ENCODE measurements around the gene ZNF76.

Gene ZNF76

DNA sequence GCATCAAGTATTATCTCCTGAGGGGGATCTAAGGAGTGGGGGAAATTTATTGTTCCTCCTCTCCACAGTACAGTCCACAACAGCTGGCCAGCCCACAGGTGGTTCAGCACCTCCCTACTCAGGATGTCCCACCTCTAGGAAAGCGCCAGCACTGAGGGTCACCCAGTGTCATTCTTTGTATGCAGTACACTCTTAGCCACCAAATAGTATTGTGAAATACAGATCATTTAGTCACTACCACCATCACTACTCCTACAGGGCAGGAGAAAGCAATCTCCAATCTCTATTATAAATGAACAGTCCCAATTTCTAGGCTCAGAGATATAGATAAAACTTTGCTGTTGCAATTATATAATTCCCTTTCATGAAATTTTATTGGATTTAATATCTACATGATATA lies 6.3 kb upstream of the ZNF76 start:
- H3K4me3 ChIP-seq (ENCODE audit: low read depth, low read length) = no peak overlapping the region
- TF ChIP-seq, protein P1, sequence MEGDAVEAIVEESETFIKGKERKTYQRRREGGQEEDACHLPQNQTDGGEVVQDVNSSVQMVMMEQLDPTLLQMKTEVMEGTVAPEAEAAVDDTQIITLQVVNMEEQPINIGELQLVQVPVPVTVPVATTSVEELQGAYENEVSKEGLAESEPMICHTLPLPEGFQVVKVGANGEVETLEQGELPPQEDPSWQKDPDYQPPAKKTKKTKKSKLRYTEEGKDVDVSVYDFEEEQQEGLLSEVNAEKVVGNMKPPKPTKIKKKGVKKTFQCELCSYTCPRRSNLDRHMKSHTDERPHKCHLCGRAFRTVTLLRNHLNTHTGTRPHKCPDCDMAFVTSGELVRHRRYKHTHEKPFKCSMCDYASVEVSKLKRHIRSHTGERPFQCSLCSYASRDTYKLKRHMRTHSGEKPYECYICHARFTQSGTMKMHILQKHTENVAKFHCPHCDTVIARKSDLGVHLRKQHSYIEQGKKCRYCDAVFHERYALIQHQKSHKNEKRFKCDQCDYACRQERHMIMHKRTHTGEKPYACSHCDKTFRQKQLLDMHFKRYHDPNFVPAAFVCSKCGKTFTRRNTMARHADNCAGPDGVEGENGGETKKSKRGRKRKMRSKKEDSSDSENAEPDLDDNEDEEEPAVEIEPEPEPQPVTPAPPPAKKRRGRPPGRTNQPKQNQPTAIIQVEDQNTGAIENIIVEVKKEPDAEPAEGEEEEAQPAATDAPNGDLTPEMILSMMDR (conservative IDR thresholded peaks at IDR 0.05; ENCODE audit: low read depth, low read length) = no peak

DNA sequence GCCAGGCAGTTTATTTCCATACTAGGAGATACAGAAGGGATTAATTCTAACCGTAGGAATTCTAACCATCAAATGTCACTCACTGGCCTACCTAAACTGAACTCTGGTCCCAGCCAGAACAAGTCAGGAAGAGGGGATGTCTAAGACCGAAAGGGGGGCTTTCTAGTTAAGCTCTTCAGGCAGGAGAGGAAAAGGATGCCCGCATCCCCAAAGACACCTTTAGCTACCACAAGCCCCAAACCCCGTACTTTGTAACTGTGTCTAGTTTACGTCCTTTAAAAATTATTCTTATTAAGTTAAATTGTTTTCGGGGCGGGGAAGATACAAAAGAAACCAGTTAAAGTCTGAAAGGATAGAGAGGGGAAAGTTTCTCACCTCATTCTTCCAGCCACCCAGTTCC lies 1.2 kb upstream of the ZNF76 start:
- TF ChIP-seq, protein P1 (conservative IDR thresholded peaks at IDR 0.05; ENCODE audit: low read depth, low read length) = no peak
- no peak for DNase-seq (ENCODE audit: low read depth)
- H3K4me3 ChIP-seq (ENCODE audit: low read depth, low read length) = peak overlapping the region; percentile 98

More for the DNA sequence above, 6.3 kb upstream of the ZNF76 start:
- no peak for DNase-seq (ENCODE audit: low read depth)

DNA sequence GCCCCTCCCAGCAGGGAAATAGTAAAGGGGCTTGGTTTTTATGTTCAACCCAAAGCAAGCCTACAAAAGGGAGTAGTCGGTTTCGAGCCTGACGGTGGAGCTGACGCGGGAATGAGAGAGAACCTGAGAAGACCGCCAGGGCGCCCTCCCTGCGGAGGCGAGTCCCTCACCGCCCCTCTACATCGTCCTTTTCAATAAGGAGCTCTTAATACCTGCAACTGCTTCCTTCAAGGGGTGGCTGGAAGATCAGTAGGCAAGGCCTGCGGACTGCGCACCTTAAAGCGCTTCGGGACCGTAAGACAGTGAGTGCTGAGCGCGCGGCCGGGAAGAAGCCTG lies 709 bp upstream of the ZNF76 start:
- TF ChIP-seq, protein P1 (conservative IDR thresholded peaks at IDR 0.05; ENCODE audit: low read depth, low read length) = peak; percentile 35
- DNase-seq (ENCODE audit: low read depth) = peak; percentile 69

DNA sequence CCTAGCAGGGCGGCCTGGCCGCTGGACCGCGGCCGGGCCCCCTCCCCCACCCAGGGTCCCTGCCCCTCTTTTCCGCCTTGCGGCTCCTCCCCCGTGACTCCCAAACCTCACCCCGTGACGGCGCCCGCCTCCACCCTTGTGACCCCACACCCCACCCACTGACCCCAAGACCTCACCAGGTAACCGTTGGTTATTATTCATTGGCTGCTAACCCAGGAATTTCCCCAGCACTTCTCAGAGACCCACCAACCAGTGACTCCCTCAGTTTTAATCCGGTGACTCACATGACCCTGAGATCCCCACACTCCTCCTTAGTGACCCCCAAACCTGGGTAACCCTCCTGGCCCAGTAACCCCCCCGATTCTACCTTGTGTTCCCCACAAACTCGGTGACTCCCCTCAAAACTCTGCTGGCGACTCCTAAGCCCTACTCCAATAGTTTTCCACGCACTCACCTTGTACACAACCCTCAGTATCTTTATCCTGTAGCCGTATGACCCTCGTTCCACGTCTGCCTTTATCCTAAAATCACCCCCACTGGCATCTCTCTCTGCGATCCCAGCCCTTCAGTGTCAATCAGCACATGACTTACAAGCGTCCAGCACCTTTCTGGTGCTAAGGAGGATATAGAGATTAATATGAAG lies 534 bp downstream of the ZNF76 start:
- peak overlapping the region; percentile 98 for H3K4me3 ChIP-seq (ENCODE audit: low read depth, low read length)
- TF ChIP-seq, protein P1 (conservative IDR thresholded peaks at IDR 0.05; ENCODE audit: low read depth, low read length) = no peak
- DNase-seq (ENCODE audit: low read depth) = peak; percentile 35

More for the DNA sequence above, 709 bp upstream of the ZNF76 start:
- peak overlapping the region; percentile 98 for H3K4me3 ChIP-seq (ENCODE audit: low read depth, low read length)

DNA sequence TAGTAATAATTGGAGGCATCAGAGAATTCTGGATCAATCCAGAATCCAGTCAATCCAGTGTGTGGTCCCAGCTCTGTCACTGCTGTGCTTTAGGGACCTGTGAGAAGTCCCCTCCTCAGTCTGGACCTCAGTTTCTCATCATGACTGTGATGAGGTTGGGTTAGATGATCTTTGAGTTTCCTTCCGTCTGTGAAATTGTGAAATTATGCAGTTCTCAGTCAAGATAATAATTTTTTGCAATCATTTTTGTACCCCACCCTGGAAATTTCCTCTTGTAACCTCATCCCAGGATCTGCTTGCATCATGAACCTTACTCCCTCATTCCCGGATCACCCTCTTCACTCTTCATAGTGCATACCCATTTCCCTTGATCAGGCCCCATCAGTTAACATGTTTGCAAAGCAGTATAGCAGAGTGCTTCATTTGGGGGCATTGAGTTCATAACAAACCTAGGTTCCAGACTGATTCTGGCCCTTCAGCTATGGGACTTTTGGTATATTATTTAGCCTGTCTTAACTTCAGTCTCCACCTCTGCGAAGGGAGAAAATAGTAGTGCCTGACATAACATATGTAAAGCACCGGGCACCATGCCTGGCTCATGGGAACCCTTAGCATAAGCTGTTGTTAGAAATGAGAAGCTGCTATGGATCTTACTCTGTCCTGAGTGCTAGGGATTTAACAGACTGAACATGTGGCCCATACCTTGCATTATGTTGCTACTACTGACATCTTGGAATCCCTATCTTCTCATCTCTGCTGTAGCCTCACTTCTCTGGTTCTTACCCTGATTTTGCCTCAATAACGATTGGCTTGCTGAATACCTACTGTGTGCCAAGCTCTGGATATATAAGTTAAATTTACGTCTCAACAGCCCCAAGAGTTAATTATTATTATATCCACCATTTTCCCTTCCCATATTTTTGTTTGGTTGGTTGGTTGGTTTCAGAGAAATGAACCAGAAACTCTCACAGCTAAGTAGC lies 1.3 kb downstream of the ZNF76 start:
- DNase-seq (ENCODE audit: low read depth) = no peak
- TF ChIP-seq, protein P1 (conservative IDR thresholded peaks at IDR 0.05; ENCODE audit: low read depth, low read length) = no peak
- peak overlapping the region; percentile 98 for H3K4me3 ChIP-seq (ENCODE audit: low read depth, low read length)

DNA sequence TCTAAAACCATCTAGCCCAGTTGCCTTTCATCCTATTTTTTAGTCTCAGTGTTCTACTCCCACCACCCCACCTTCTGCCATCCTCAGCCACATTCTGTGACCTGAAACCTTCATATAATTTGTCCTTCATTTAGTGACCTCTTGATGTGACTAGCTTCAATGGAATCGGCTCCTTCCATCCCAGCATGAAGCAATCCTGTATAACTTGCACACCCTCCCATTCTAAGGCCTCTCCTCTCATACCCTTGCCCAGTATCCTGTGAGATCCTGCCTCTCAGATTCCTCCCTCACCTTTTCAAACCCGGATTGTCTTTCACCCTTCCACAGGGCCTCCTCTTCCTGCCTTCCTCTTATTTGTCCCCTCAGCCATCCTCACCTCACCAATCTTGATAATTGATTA lies 3.1 kb downstream of the ZNF76 start:
- DNase-seq (ENCODE audit: low read depth) = peak; percentile 32
- H3K4me3 ChIP-seq (ENCODE audit: low read depth, low read length) = no peak overlapping the region

More for the DNA sequence above, 3.1 kb downstream of the ZNF76 start:
- TF ChIP-seq, protein P1 (conservative IDR thresholded peaks at IDR 0.05; ENCODE audit: low read depth, low read length) = no peak
